ENCODE data around the gene CSAG1. TPM values are rescaled to one million over a fixed set of nuclear protein-coding genes. Genes with fewer than 3 reads are reported as not detected.
"Not testable (repeated sequence)": the region's sequence is repeated elsewhere in the genome, so short reads cannot be mapped to it uniquely, and the experiment has no call there.

Gene CSAG1
- total RNA-seq, 4 donors from 2014 or later: not detected

GRCh38 chrX:152738560-152738959 lies 5.0 kb upstream of the CSAG1 start:
- WGBS, 2 donors: 81 to 88% methylated on average over 5 of the region's 5 CpGs
- H3K4me3 ChIP-seq (ENCODE audit: low read depth, poor library complexity, severe bottlenecking): no peak overlapping the region
- TF ChIP-seq CTCF (IDR thresholded peaks at IDR 0.05) (no peak), POLR2A (IDR thresholded peaks at IDR 0.05) (no peak)
- no peak for DNase-seq (ENCODE audit: low spot score in 2 of 2)
- intact Hi-C loops (cut with DNase I; ENCODE audit: low total_unique reads): no loop called here

GRCh38 chrX:152736528-152736927 lies 3.0 kb upstream of the CSAG1 start:
- intact Hi-C loops (cut with DNase I; ENCODE audit: low total_unique reads): not testable (repeated sequence)

GRCh38 chrX:152735860-152736511 lies 2.5 kb upstream of the CSAG1 start:
- no peak overlapping the region for H3K4me3 ChIP-seq (ENCODE audit: low read depth, poor library complexity, severe bottlenecking)
- intact Hi-C loops (cut with DNase I; ENCODE audit: low total_unique reads): no loop called here
- WGBS, 2 donors: 78 to 90% methylated on average over 10 to 12 of the region's 12 CpGs
- peak in 1 of 2 donors; percentile 75 for DNase-seq (ENCODE audit: low spot score in 2 of 2)
- no peak for TF ChIP-seq CTCF (IDR thresholded peaks at IDR 0.05)
- no peak for TF ChIP-seq POLR2A (IDR thresholded peaks at IDR 0.05)

More at GRCh38 chrX:152736528-152736927, 3.0 kb upstream of the CSAG1 start:
- H3K4me3 ChIP-seq (ENCODE audit: low read depth, poor library complexity, severe bottlenecking): not testable (repeated sequence)
- 68 to 86% methylated on average over 2 to 12 of the region's 12 CpGs for WGBS, 2 donors
- peak in 1 of 2 donors; percentile 68 for DNase-seq (ENCODE audit: low spot score in 2 of 2)

GRCh38 chrX:152735101-152735500 lies 1.6 kb upstream of the CSAG1 start:
- WGBS, 2 donors: 71 to 73% methylated on average over 2 of the region's 2 CpGs
- intact Hi-C loops (cut with DNase I; ENCODE audit: low total_unique reads): no loop called here
- H3K4me3 ChIP-seq (ENCODE audit: low read depth, poor library complexity, severe bottlenecking): no peak overlapping the region
- TF ChIP-seq CTCF (IDR thresholded peaks at IDR 0.05) (no peak), POLR2A (IDR thresholded peaks at IDR 0.05) (no peak)
- DNase-seq (ENCODE audit: low spot score in 2 of 2): peak in 1 of 2 donors; percentile 80

- peak in 1 of 2 donors; percentile 72 for DNase-seq (ENCODE audit: low spot score in 2 of 2)
Measured at GRCh38 chrX:152734143-152734858, 780 bp upstream of the CSAG1 start.

GRCh38 chrX:152725409-152725808 lies 8.1 kb downstream of the CSAG1 start:
- H3K4me3 ChIP-seq (ENCODE audit: low read depth, poor library complexity, severe bottlenecking): no peak overlapping the region
- no peak for TF ChIP-seq CTCF (IDR thresholded peaks at IDR 0.05)
- TF ChIP-seq POLR2A (IDR thresholded peaks at IDR 0.05): no peak
- intact Hi-C loops (cut with DNase I; ENCODE audit: low total_unique reads): no loop called here
- WGBS, 2 donors: 71 to 73% methylated on average over 6 to 7 of the region's 7 CpGs
- peak in 1 of 2 donors; percentile 45 for DNase-seq (ENCODE audit: low spot score in 2 of 2)

More at GRCh38 chrX:152734143-152734858, 780 bp upstream of the CSAG1 start:
- H3K4me3 ChIP-seq (ENCODE audit: low read depth, poor library complexity, severe bottlenecking); intact Hi-C loops (cut with DNase I; ENCODE audit: low total_unique reads): not testable (repeated sequence)
- WGBS, 2 donors: 88 to 97% methylated on average over 14 to 22 of the region's 22 CpGs

- DNase-seq (ENCODE audit: low spot score in 2 of 2); intact Hi-C loops (cut with DNase I; ENCODE audit: low total_unique reads): not testable (repeated sequence)
- no CpG with 5 or more reads among the region's 35 CpGs for WGBS, 2 donors
Measured at GRCh38 chrX:152713815-152714787, 19.4 kb downstream of the CSAG1 start, which contains the start of gene MAGEA2B. MAGEA2B (plus strand) TSS chrX:152714628; CDS start chrX:152717107, 2,479 bp downstream.

GRCh38 chrX:152713195-152713594 lies 20.3 kb downstream of the CSAG1 start:
- no CpG with 5 or more reads among the region's 5 CpGs for WGBS, 2 donors
- DNase-seq (ENCODE audit: low spot score in 2 of 2); H3K4me3 ChIP-seq (ENCODE audit: low read depth, poor library complexity, severe bottlenecking); intact Hi-C loops (cut with DNase I; ENCODE audit: low total_unique reads): not testable (repeated sequence)

More at GRCh38 chrX:152713815-152714787, 19.4 kb downstream of the CSAG1 start, which contains the start of gene MAGEA2B:
- not testable (repeated sequence) for H3K4me3 ChIP-seq (ENCODE audit: low read depth, poor library complexity, severe bottlenecking)

GRCh38 chrX:152709173-152709572 lies 24.3 kb downstream of the CSAG1 start, which contains the start of gene CSAG2:
CSAG2 (minus strand) TSS chrX:152709273; CDS start chrX:152709112, 161 bp downstream.
- no CpG with 5 or more reads among the region's 2 CpGs for WGBS, 2 donors
- DNase-seq (ENCODE audit: low spot score in 2 of 2); H3K4me3 ChIP-seq (ENCODE audit: low read depth, poor library complexity, severe bottlenecking); intact Hi-C loops (cut with DNase I; ENCODE audit: low total_unique reads): not testable (repeated sequence)

Measured in lower leg skin (tissue), 4 donors.